ENCODE results near the gene NUP62. TPM values are rescaled to one million over a fixed set of nuclear protein-coding genes. Genes with fewer than 3 reads are reported as not detected.

NUP62 gene
- total RNA-seq, 5 donors from 2014 or later (not counting 1 experiment from before 2014, with no cell fraction given), result 36.2 to 67.5 (median 59.5) TPM

- Histone ChIP-seq H3K27ac (ENCODE audit: low read length) (no peak overlapping the region), H3K9me3 (no peaks in the 10 kb centered on the region), H3K4me1 (ENCODE audit: control insufficient read depth in 1 of 2, extremely low read depth in 1 of 2, insufficient read depth in 2 of 2, low read length in 2 of 2) (peaks cover 10 to 37% of the 10 kb centered on the region in 2 experiments), H3K27me3 (replicated peaks in 1 of 2; ENCODE audit: control insufficient read depth in 2 of 2, extremely low read depth in 1 of 2, insufficient read depth in 2 of 2, low read length in 1 of 2) (no peaks in the 10 kb centered on the region), H3K36me3 (ENCODE audit: control insufficient read depth in 2 of 2, extremely low read depth in 1 of 2, insufficient read depth in 1 of 2, low read length in 1 of 2) (peaks cover 0 to 9% of the 10 kb centered on the region in 2 donors), H3K4me3 (ENCODE audit: control insufficient read depth in 1 of 2, extremely low read depth in 1 of 2, low read length in 1 of 2) (no peak overlapping the region)
- Mint-ChIP-seq H3K4me3 (peak overlapping the region in 2 of 3 donors; percentile 13 to 49), H3K27me3 (no peaks in the 10 kb centered on the region), H3K4me1 (peaks cover 33 to 42% (median 38%) of the 10 kb centered on the region in 3 donors), H3K36me3 (peaks cover 9% of the 10 kb centered on the region), H3K9me3 (no peaks in the 10 kb centered on the region), H3K27ac (peak overlapping the region in 1 of 2 donors; percentile 76)
- ChIA-PET POLR2A (interaction anchor here in 1 of 2 donors (0.7 kb wide), 1 partner anchor 1214 kb away, joined by 3 read pairs; no protein-coding TSS in a partner anchor), CTCF (interaction anchor here (0.5 to 0.7 kb wide), 2 partner anchors 27 to 547 kb away, joined by 3 read pairs; no protein-coding TSS in a partner anchor)
- WGBS (ENCODE audit: insufficient coverage), result 97% methylated on average over 9 of the region's 11 CpGs
- DNase-seq, result no peak
- ATAC-seq (replicated peaks in 1 of 4), result no peak
These were observed 54.7 kb downstream of the NUP62 start for GRCh38 chr19:49874503-49875157.

DNA sequence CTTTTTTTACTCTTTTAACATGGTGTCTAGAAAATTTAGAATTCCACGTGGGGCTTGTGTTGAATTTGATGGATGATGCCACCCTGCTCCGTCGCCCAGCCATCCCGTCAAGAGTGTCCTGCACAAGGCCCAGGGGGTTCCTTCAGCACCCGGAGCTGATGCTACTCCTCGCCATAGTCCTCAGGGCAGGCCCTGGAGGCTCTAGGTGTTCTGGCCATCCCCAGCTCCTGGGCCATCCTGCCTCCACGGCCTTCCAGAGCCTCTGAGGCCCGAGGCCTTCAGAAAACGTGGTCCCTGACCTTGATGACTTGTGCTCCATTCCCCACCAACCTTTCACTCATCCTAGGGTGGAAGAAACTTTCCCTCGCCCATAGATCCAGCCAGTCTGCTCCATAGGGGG lies 55.5 kb downstream of the NUP62 start:
- Histone ChIP-seq H3K4me3 (ENCODE audit: control insufficient read depth in 1 of 2, extremely low read depth in 1 of 2, low read length in 1 of 2) (no peak overlapping the region), H3K36me3 (ENCODE audit: control insufficient read depth in 2 of 2, extremely low read depth in 1 of 2, insufficient read depth in 1 of 2, low read length in 1 of 2) (peaks cover 0 to 3% of the 10 kb centered on the region in 2 donors), H3K27me3 (replicated peaks in 1 of 2; ENCODE audit: control insufficient read depth in 2 of 2, extremely low read depth in 1 of 2, insufficient read depth in 2 of 2, low read length in 1 of 2) (no peaks in the 10 kb centered on the region), H3K27ac (ENCODE audit: low read length) (no peak overlapping the region), H3K4me1 (ENCODE audit: control insufficient read depth in 1 of 2, extremely low read depth in 1 of 2, insufficient read depth in 2 of 2, low read length in 2 of 2) (peaks cover 12 to 39% of the 10 kb centered on the region in 2 experiments), H3K9me3 (no peaks in the 10 kb centered on the region)
- ChIA-PET CTCF (no interaction called here), POLR2A (no interaction called here)
- Mint-ChIP-seq H3K27ac (no peak overlapping the region), H3K27me3 (no peaks in the 10 kb centered on the region), H3K9me3 (no peaks in the 10 kb centered on the region), H3K4me3 (no peak overlapping the region), H3K36me3 (peaks cover 4% of the 10 kb centered on the region), H3K4me1 (peaks cover 29 to 37% (median 32%) of the 10 kb centered on the region in 3 donors)
- no peak for ATAC-seq (replicated peaks in 1 of 4)
- WGBS (ENCODE audit: insufficient coverage), result 88% methylated on average over 7 of the region's 10 CpGs
- no peak for DNase-seq

- H3K27ac Mint-ChIP-seq, result no peak overlapping the region
- CTCF ChIA-PET, result no interaction called here
These were observed 56.2 kb downstream of the NUP62 start for GRCh38 chr19:49873129-49873521.

GRCh38 chr19:49872245-49873128 lies 56.8 kb downstream of the NUP62 start:
- Mint-ChIP-seq H3K9me3 (no peaks in the 10 kb centered on the region), H3K27ac (peak overlapping the region in 1 of 2 donors; percentile 65), H3K4me3 (peak overlapping the region in 1 of 3 donors; percentile 43), H3K27me3 (no peaks in the 10 kb centered on the region), H3K36me3 (no peaks in the 10 kb centered on the region), H3K4me1 (peaks cover 26 to 39% (median 36%) of the 10 kb centered on the region in 3 donors)
- 94% methylated on average over 20 of the region's 27 CpGs for WGBS (ENCODE audit: insufficient coverage)
- ChIA-PET CTCF (interaction anchor here in 1 of 2 donors (0.6 kb wide), 1 partner anchor 66 kb away, joined by 3 read pairs; no protein-coding TSS in a partner anchor), POLR2A (no interaction called here)
- ATAC-seq (replicated peaks in 1 of 4) (no peak), DNase-seq (no peak)
- H3K4me1 ChIP-seq (ENCODE audit: control insufficient read depth in 1 of 2, extremely low read depth in 1 of 2, insufficient read depth in 2 of 2, low read length in 2 of 2), result peaks cover 9 to 42% of the 10 kb centered on the region in 2 experiments
- H3K9me3 ChIP-seq, result no peaks in the 10 kb centered on the region
- no peaks in the 10 kb centered on the region for H3K27me3 ChIP-seq (replicated peaks in 1 of 2; ENCODE audit: control insufficient read depth in 2 of 2, extremely low read depth in 1 of 2, insufficient read depth in 2 of 2, low read length in 1 of 2)
- H3K36me3 ChIP-seq (ENCODE audit: control insufficient read depth in 2 of 2, extremely low read depth in 1 of 2, insufficient read depth in 1 of 2, low read length in 1 of 2), result peaks cover 0 to 3% of the 10 kb centered on the region in 2 donors
- H3K27ac ChIP-seq (ENCODE audit: low read length), result no peak overlapping the region
- no peak overlapping the region for H3K4me3 ChIP-seq (ENCODE audit: control insufficient read depth in 1 of 2, extremely low read depth in 1 of 2, low read length in 1 of 2)

More at GRCh38 chr19:49873129-49873521, 56.2 kb downstream of the NUP62 start:
- Mint-ChIP-seq H3K36me3 (peaks cover 2% of the 10 kb centered on the region), H3K9me3 (no peaks in the 10 kb centered on the region), H3K27me3 (no peaks in the 10 kb centered on the region), H3K4me1 (peaks cover 23 to 36% (median 32%) of the 10 kb centered on the region in 3 donors), H3K4me3 (no peak overlapping the region)
- Histone ChIP-seq H3K27ac (ENCODE audit: low read length) (no peak overlapping the region), H3K4me3 (ENCODE audit: control insufficient read depth in 1 of 2, extremely low read depth in 1 of 2, low read length in 1 of 2) (no peak overlapping the region), H3K36me3 (ENCODE audit: control insufficient read depth in 2 of 2, extremely low read depth in 1 of 2, insufficient read depth in 1 of 2, low read length in 1 of 2) (peaks cover 0 to 3% of the 10 kb centered on the region in 2 donors), H3K4me1 (ENCODE audit: control insufficient read depth in 1 of 2, extremely low read depth in 1 of 2, insufficient read depth in 2 of 2, low read length in 2 of 2) (peaks cover 10 to 39% of the 10 kb centered on the region in 2 experiments), H3K27me3 (replicated peaks in 1 of 2; ENCODE audit: control insufficient read depth in 2 of 2, extremely low read depth in 1 of 2, insufficient read depth in 2 of 2, low read length in 1 of 2) (no peaks in the 10 kb centered on the region), H3K9me3 (no peaks in the 10 kb centered on the region)
- WGBS (ENCODE audit: insufficient coverage), result 96% methylated on average over 23 of the region's 29 CpGs
- POLR2A ChIA-PET, result no interaction called here
- DNase-seq (no peak), ATAC-seq (replicated peaks in 1 of 4) (no peak)

DNA sequence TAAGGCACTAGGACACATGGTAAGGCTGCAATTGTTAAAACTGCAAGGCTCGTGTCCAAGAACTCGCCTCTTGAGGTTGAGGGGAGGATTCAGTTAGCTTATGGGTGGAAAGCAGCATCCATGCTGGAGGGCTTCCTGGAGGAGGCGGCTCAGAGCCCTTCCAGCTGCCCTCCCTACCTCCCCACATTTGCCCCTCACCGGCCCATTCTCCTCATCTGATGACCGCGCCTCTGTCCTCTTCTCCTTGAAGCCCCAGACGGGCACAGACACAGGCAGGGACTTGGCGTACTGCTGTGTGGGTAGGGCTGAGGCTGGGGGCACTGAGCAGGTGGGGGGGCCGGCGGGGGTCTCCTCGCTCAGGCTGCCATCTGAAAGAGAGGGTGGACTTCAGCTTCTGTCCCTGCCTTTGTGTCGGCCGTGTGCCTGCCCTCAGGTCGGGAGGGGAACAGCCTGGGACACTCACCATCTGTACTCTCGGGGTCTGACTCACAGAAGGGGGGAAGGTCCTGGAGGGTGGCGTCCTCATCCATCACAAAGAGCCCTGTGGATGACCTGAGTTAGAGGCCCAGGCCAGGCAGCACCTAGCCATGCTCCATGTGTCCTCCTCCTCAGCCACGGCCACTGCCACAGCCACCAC lies 57.8 kb downstream of the NUP62 start:
- ChIA-PET POLR2A (no interaction called here), CTCF (interaction anchor here in 1 of 2 donors (0.6 kb wide), 1 partner anchor 67 kb away, joined by 3 read pairs; no protein-coding TSS in a partner anchor)
- H3K27me3 ChIP-seq (replicated peaks in 1 of 2; ENCODE audit: control insufficient read depth in 2 of 2, extremely low read depth in 1 of 2, insufficient read depth in 2 of 2, low read length in 1 of 2), result no peaks in the 10 kb centered on the region
- H3K4me1 ChIP-seq (ENCODE audit: control insufficient read depth in 1 of 2, extremely low read depth in 1 of 2, insufficient read depth in 2 of 2, low read length in 2 of 2), result peaks cover 12 to 50% of the 10 kb centered on the region in 2 experiments
- no peaks in the 10 kb centered on the region for H3K9me3 ChIP-seq
- no peak overlapping the region for H3K4me3 ChIP-seq (ENCODE audit: control insufficient read depth in 1 of 2, extremely low read depth in 1 of 2, low read length in 1 of 2)
- Mint-ChIP-seq H3K27me3 (no peaks in the 10 kb centered on the region), H3K9me3 (no peaks in the 10 kb centered on the region), H3K27ac (peak overlapping the region in 1 of 2 donors; percentile 65), H3K36me3 (no peaks in the 10 kb centered on the region), H3K4me1 (peaks cover 34 to 46% (median 42%) of the 10 kb centered on the region in 3 donors), H3K4me3 (peak overlapping the region in 1 of 3 donors; percentile 43)
- WGBS (ENCODE audit: insufficient coverage), result 83% methylated on average over 4 of the region's 17 CpGs
- ATAC-seq (replicated peaks in 1 of 4) (no peak), DNase-seq (no peak)
- no peak overlapping the region for H3K27ac ChIP-seq (ENCODE audit: low read length)
- peaks cover 0 to 3% of the 10 kb centered on the region in 2 donors for H3K36me3 ChIP-seq (ENCODE audit: control insufficient read depth in 2 of 2, extremely low read depth in 1 of 2, insufficient read depth in 1 of 2, low read length in 1 of 2)

Measured in T-cell (primary cell).